ENCODE measurements around the gene DUOXA2. TPM values are rescaled to one million over a fixed set of nuclear protein-coding genes. Genes with fewer than 3 reads are reported as not detected.

DUOXA2 gene
- total and polyA plus RNA-seq, 7 donors, result 0.11 TPM; not detected in 6

DNA sequence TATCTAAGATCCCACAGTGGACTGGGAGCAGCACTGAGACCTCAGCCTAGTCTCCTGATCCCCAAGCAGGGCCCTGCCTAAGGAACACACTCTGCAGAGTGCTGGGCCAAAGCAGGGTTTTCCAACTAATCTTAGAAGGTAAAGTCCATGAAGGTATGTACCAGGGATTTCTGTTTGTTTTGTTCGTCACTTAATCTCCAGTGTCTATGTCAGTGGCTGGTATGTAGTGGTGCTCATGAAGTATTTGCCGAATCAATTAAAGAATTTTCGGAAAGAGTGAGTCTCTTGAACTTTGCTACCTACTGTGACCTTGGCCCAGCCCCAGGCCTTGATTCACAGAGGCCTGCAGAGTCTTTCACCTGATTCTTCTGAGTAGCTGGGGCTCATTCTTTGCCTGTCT lies 17.4 kb downstream of the DUOXA2 start:
- ATAC-seq (no peak), DNase-seq (no peak)
- TF ChIP-seq, protein P1, sequence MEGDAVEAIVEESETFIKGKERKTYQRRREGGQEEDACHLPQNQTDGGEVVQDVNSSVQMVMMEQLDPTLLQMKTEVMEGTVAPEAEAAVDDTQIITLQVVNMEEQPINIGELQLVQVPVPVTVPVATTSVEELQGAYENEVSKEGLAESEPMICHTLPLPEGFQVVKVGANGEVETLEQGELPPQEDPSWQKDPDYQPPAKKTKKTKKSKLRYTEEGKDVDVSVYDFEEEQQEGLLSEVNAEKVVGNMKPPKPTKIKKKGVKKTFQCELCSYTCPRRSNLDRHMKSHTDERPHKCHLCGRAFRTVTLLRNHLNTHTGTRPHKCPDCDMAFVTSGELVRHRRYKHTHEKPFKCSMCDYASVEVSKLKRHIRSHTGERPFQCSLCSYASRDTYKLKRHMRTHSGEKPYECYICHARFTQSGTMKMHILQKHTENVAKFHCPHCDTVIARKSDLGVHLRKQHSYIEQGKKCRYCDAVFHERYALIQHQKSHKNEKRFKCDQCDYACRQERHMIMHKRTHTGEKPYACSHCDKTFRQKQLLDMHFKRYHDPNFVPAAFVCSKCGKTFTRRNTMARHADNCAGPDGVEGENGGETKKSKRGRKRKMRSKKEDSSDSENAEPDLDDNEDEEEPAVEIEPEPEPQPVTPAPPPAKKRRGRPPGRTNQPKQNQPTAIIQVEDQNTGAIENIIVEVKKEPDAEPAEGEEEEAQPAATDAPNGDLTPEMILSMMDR (IDR thresholded peaks at IDR 0.05), result no peak
- intact Hi-C loops (cut with DNase I), result no loop called here
- H3K36me3 ChIP-seq (ENCODE audit: insufficient read depth in 1 of 2, low read depth in 1 of 2), result no peaks in the 10 kb centered on the region
- H3K4me3 ChIP-seq, result no peak overlapping the region
- WGBS, 3 donors, result 92 to 99% (median 94%) methylated on average over 3 of the region's 3 CpGs
- no peak overlapping the region for H3K27ac ChIP-seq
- peaks cover 0 to 70% (median 28%) of the 10 kb centered on the region in 3 donors for H3K27me3 ChIP-seq (ENCODE audit: insufficient read depth in 3 of 3, low read length in 2 of 3)
- no peaks in the 10 kb centered on the region for H3K9me3 ChIP-seq
- peaks cover 3% of the 10 kb centered on the region for H3K4me1 ChIP-seq

DNA sequence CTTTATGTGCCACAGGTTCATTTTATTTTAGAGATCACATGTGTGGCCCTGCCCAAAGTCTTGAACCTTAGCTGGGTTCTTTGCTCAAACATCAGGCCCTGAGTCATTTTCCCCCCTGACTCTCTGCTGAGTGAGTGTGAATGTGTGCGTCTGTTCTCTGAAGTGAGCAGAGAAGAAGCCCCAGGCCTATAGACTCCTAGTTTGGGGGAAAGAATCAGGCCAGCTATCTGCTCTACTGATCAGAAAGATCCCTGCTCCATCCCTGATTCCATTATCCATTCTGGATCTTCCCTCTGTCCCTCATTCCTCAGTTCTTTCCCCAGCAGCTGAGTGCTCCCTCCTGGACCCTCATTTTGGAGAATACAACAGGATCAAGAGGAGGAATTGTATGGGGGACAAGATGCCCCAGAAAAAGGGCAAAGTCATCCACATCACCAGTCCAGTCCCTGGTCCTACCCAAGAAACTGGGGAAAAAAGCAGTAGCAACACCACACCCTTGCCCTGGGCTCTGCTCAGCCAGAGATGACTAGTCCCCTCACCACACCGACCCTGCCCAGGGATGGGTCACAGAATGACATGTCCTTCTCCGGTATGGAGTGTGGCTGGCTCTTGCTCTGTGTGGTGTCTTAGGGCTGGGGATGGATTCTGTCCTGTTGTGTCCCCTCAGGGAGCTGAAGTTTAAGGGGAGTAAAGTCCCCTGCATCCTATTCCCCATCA lies 18.9 kb downstream of the DUOXA2 start:
- Histone ChIP-seq H3K4me3 (no peak overlapping the region), H3K9me3 (no peaks in the 10 kb centered on the region), H3K4me1 (peaks cover 3% of the 10 kb centered on the region), H3K27me3 (ENCODE audit: insufficient read depth in 3 of 3, low read length in 2 of 3) (peaks cover 0 to 66% (median 28%) of the 10 kb centered on the region in 3 donors), H3K36me3 (ENCODE audit: insufficient read depth in 1 of 2, low read depth in 1 of 2) (no peaks in the 10 kb centered on the region), H3K27ac (no peak overlapping the region)
- DNase-seq (no peak), ATAC-seq (no peak)
- TF ChIP-seq, protein P1 (IDR thresholded peaks at IDR 0.05), result no peak
- 49 to 66% (median 65%) methylated on average over 2 to 3 of the region's 3 CpGs for WGBS, 3 donors
- intact Hi-C loops (cut with DNase I), result no loop called here

DNA sequence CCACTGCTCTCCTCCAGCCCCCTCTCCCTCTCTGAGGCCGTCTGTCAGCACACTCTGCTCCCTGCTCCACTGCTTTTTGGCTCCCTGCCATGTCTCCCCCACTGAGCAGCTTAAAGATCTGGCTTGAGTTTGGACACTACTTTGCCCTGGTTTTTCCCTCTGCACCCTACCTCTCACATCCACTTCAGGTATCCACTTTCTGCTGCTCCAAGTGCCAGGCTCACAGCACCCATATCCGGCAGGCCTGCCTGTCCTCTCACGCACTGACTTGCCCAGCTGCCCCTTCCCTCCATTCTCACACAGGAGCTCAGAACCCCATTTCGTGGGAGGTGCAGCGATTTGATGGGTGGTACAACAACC lies 19.4 kb downstream of the DUOXA2 start:
- H3K4me3 ChIP-seq, result no peak overlapping the region
- no peaks in the 10 kb centered on the region for H3K9me3 ChIP-seq
- TF ChIP-seq, protein P1 (IDR thresholded peaks at IDR 0.05), result no peak
- H3K36me3 ChIP-seq (ENCODE audit: insufficient read depth in 1 of 2, low read depth in 1 of 2), result no peaks in the 10 kb centered on the region
- no peak overlapping the region for H3K27ac ChIP-seq
- intact Hi-C loops (cut with DNase I), result no loop called here
- no peak for DNase-seq
- no peak for ATAC-seq
- H3K4me1 ChIP-seq, result peaks cover 3% of the 10 kb centered on the region
- WGBS, 3 donors, result 67 to 77% (median 74%) methylated on average over 5 of the region's 5 CpGs
- H3K27me3 ChIP-seq (ENCODE audit: insufficient read depth in 3 of 3, low read length in 2 of 3), result peaks cover 0 to 61% (median 28%) of the 10 kb centered on the region in 3 donors

DNA sequence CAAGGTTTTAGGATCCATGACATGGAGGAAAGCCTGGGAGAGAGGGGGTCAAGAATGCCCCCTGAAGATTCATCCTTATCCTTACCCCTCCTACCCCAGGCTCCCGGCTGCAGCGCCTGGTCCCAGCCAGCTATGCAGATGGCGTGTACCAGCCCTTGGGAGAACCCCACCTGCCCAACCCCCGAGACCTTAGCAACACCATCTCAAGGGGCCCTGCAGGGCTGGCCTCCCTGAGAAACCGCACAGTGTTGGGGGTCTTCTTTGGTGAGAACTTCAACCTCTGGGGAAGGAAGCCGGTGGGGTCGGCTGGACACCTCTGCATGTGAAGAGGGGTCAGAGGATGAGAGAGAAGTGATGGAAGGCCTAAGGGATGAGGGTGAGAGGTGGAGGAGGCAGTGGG lies 19.9 kb downstream of the DUOXA2 start:
- Histone ChIP-seq H3K4me3 (no peak overlapping the region), H3K27me3 (ENCODE audit: insufficient read depth in 3 of 3, low read length in 2 of 3) (peaks cover 0 to 56% (median 25%) of the 10 kb centered on the region in 3 donors), H3K36me3 (ENCODE audit: insufficient read depth in 1 of 2, low read depth in 1 of 2) (no peaks in the 10 kb centered on the region), H3K27ac (no peak overlapping the region), H3K9me3 (no peaks in the 10 kb centered on the region), H3K4me1 (peaks cover 3% of the 10 kb centered on the region)
- intact Hi-C loops (cut with DNase I), result no loop called here
- WGBS, 3 donors, result 87 to 93% (median 92%) methylated on average over 7 of the region's 7 CpGs
- ATAC-seq, result no peak
- DNase-seq, result no peak
- TF ChIP-seq, protein P1 (IDR thresholded peaks at IDR 0.05), result no peak

Data from psoas muscle (tissue), 8 donors.